HG02884 (cell line): ENCODE results near the gene IGFN1.
"Not testable (repeated sequence)": the region's sequence is repeated elsewhere in the genome, so short reads cannot be mapped to it uniquely, and the experiment has no call there.

ENCODE experiments used
- ATAC-seq: cut with Tn5 transposase; IDR thresholded peaks from one replicate; pipeline ENCODE4 v1.9.1; 2021; ENCODE audit warnings: mild to moderate bottlenecking, moderate library complexity; ENCODE audit not compliant: unreplicated experiment

The IGFN1 gene

DNA sequence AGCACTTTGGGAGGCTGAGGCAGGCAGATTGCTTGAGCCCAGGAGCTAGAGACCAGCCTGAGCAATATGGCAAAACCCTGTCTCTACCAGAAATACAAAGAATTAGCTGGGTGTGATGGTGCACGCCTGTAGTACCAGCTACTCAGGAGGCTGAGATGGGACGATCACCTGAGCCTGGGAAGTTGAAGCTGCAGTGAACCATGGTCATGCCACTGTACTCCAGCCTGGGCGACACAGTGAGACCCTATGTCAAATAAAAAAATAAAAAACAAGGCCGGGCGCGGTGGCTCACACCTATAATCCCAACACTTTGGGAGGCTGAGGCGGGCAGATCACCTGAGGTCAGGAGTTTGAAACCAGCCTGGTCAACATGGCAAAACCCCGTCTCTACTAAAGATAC is 27.6 kb upstream of the IGFN1 start:
- ATAC-seq, result not testable (repeated sequence)

DNA sequence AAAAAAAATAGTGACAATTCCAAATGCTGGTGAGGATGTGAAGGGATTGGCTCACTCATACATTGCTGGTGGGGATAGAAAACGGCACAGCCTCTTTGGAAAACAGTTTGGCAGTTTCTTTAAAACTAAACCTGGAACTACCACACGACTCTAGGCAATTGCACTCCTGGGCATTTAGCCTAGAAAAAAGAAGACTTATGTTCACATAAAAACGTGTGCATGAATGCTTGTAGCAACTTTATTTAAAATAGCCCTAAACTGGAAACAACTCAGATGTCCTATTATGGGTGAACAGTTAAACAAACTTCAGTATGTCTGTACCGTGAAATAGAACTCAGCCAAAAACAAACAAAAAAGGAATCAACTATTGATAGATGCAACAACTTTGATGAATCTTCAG is 26.9 kb upstream of the IGFN1 start:
- no peak for ATAC-seq

DNA sequence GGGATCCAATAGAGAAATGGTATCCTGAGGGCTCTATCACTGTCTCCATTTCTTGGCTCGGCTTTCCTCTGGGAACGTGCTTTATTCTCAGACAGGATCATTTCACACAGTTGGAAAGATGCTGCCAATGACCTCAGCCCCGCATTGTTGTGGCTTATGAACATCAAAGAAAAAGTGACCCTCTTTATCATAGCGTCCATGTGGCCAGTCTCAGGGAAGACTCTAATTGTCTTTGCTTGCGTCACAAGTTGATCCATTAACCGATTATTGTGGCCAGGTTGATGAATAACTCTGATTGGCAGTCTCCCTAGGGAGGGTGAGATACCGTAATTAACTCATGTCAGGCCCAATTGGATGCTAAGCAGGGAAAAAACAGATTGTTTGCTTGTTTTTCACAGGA is 26.0 kb upstream of the IGFN1 start:
- no peak for ATAC-seq

DNA sequence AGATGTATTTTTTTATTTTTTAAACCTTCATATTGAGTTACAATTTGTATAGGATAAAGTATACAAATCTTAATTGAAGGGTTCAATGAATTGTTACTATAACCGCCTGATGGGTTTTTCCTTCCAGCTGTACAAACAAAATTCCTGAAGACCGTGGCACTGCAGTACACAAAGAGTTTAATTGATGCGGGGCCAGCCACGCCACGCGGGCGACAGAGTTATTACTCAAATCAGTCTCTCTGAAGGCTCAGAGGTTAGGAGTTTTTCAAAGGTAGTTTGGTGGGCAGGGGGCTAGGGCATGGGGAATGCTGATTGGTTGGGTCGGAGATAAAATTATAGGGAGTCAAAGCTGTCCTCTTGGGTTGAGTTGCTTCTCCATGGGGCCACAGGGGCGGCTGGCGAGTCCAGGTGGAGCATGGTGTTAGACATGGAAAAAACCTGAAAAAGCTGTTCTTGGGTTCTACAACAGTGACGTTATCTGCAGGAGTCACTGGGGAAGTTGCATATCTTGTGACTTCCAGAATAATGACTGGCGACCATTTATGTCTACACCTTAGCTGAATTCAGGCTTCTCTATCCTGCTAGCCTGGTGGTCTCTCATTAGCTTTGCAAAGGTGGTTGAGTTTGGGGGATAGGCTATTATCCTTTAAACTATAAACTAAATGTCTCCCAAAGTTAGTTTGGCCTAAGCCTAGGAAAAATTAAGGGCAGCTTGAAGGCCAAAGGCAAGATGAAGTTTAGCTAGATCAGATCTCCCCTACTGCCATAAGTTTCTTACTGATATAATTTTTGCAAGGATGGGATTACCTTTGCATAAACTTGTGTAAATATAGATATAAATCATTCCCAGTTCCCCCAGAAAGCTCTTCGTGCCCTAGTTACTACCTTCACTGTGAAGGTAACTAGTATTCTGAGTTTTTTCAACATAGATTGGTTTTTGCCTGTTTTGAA is 23.3 kb upstream of the IGFN1 start:
- no peak for ATAC-seq

DNA sequence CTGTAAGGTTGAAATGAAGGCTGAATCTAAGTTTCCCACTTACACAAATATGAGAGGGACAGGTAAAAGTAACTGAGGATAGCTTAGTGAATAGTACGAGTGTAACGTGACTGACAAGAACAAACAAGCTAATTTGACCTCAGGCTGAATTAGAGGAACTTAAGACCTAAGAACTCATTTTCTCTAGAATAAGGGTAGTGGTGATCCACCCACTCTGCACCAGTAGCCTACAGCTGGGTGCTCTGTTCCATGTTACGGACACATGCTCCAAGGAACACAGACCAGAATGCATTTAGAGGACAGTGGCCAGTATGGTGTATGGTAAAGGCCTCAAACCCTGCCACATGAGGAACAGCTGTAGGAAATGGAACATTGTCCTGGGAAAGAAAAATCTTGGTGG is 21.4 kb upstream of the IGFN1 start:
- ATAC-seq, result no peak

DNA sequence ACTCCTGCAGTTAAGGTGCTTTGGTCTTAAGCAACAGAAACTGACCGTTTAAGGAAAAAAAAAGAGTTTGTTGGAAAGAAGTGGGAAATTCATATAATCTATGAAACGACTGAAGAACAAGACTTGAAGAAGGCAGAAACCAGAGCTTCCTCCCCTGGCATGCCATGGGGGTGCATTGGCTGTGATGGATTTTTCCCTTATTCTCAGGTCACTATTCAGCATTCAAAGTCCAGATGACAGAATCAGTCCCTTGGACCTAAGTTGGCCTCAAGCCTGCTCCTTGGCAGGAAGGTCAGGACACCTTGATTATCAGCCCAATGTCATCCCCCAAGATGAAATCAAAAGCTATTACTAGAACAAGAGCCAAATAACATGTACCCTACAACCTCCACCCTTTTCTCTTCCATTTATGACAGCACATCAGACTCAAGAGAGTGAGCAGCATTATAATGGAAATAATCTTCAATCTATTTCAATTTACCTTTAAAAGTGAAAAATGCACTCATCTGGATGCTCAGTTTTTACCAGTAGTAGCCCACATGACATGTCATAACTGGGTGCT is 20.6 kb upstream of the IGFN1 start:
- ATAC-seq, result no peak

DNA sequence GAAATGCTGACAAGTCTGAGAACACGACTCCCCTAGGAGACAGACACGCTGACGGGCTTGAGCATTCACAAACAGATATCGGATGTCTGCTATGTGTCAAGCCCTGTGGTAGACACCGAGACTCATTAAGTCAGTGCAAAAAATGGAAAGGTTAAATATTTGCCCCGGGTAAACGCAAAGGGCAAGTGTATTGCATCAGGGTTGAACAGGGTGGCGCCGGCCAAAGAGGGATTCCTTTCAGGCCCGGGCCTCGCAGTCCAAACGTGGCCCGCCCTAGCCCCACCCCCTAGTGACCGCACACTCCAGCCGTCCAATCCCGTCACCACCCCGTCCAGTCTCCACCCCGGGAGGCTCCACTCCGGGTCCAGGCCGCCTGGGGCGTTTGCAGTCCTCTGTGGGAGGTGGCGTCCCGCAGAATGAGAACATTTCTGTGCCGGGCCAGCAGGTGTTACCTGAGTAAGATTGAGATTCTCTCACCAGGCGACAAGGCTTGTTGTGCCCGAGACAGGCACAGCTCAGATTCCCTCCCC is 20.0 kb upstream of the IGFN1 start:
- peak; percentile 92 for ATAC-seq

DNA sequence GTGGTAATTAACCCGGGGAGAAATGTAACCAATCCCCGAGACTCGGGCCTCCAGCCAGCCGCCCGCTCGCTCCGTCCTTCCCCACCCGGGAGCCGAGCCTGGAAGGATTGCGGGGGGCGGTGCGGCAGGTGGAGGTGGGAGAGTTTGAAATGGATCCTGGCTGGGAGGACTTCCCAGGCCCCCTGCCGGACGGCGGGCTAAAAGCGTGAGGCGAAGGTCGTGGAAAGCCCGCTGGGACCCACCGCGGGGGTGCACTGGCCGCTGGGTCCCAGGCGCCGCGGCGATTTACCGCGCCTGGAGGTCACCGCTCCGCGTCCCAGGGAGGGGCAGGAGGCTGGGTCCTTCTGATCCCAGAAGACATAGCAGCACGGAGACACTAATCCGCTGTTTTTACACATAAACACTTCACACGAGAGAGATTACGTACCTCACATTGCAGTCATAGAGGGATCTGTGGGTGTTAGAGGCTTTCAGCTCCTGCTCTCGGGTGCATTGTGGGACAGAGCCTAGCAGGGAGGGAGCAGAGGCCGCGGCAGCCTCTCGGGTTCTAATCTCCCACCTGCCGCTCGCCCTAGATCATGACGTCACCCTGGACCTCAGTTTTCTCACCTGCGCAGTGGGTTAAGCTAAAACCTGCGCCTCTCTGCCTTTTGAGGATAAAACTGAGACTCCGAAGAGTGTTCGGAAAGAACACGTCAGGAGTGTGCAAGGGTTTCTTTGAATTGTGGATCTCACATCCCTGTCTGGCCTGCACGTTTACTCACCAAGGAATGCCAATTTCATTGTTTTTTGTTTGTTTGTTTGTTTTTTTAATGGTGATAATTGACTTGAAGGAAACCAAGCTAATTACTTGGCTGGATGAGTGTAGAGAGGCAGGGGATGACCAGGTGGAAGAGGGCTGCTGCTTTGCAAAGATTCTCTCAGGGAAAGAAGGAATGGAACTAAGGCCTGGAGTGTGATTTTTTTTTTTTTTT is 19.3 kb upstream of the IGFN1 start:
- ATAC-seq, result peak; percentile 40

DNA sequence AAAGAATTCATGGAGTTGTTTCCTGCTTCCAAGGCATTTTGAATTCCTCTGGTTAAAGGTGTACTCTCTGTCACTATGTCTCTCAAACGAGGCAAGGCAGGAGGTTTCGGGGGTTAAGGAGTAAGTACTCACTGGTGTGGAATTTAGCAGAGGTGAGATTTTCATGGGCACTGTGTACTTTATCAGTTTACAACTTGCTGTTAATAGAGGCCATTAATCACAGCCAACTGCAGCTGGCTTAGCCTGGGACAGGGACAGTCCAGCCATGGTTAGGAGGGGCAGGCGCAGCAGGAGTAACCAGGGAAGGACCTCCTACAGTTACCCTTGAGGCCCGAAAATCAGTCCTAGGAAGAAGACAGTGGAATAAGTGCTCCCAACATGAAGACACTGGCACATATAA is 18.3 kb upstream of the IGFN1 start:
- no peak for ATAC-seq

DNA sequence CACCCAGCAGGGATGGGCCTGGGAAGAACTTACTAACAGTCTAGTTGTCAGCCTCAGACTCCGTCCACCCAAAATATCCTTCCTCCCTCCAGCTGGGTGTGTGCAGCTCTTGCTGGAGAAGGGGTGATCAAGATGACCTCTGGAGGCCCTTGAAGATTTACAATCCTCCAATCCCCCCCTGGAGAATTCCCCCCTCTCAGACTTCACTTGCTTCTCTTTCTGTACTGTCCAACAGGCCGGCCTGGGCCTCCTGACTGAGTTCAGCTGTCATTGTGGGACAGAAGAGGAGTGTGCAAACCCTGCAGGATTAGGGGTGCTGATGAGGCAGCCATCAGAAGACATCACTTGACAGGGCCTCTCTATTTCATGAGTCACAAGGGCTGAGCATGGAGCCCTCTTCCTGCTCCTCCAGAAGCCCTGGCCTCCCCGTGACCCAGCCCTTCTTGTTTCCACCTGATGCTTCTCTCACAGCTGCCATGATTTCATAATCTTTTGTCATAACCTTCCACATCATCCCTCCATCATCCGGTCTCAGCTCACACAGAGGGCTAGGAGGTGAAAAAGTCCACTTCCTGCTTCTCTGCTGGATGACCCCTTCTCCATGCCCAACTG is 17.5 kb upstream of the IGFN1 start:
- ATAC-seq, result no peak

DNA sequence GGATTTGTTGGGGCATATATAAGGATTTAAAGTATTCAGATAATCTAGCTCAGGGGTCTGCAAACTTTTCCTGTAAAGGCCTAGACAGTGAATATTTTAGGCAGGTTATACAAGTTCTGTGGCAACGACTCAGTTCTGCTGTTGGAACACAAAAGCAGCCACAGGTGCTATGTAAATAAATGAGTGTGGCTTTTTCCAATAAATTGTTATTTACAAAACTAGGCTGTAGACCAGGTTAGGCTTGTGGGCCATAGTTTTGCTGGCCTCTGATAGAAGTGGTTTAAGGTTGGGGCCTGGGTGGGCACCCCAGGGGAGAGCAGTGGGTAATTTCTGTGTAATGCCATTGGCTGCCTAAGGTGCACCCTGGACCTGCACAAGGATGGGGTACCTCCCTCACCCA is 16.9 kb upstream of the IGFN1 start:
- ATAC-seq, result no peak

DNA sequence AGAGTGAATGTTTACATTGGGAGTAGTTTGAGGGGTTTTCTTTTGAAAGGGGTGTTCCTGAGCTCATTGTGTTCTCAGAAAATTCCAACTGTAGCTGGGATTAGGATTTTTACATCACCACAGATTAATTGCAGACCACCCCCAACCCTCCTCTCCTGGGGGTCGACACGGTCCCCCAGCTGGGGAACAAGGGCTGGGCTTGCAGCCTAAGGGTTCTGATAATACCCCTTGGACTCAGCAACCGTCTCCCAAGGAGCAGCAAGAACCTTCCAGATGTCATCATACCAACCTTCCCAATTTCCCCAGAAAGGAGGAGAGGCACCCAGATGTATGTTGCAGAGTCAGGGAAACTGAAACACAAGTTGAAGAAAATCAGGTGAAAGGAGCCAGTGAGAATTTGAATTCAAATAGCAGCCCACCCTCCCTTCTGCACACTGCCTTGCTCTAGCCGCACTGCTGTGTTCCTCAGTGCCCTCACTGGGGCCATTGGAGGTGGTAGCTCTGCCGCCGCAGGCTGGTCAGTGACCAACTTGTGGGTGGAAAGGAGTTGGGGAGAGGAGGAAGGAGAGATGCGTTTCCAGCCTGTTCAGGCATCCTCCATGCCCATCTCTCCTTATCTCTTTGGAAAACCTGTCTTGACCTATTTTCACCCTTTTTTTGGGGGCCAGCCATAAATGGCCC is 14.7 kb upstream of the IGFN1 start:
- ATAC-seq, result no peak

DNA sequence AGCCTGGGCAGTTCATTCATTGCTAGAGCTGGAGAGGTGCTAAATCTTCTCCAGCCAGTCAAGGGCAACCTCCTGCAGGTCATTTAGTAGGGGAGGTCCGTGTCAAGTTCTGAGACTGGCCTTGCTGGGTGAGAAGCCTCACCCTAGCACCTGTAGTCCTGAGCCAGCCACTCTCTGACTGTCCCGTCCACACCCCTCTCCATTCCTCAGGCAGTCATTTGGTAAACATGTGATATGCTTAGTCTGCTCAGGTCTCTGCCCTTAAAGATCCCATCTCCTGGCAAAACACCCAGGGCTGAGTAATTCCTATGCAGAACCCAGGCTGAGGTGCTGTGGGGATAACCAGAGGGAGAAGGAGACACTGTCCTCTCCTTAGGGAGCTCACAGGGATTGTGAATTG is 13.7 kb upstream of the IGFN1 start:
- no peak for ATAC-seq

DNA sequence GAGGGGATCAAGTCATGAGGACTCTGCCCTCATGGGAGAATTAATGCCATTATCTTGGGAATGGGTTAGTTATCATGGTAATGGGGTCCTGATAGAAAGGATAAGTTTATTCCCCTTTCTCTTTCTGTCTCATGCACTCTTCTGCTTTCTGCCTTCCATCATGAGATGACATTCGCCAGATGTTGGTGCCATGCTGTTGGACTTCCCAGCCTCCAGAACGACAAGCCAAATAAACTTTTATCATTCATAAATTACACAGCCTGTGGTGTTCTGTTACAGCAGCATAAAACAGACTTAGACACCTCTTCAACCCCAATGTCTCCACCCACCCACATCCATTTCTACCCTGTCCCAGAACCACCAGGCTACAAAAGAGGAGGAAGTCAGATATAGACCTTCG is 11.9 kb upstream of the IGFN1 start:
- ATAC-seq, result no peak

DNA sequence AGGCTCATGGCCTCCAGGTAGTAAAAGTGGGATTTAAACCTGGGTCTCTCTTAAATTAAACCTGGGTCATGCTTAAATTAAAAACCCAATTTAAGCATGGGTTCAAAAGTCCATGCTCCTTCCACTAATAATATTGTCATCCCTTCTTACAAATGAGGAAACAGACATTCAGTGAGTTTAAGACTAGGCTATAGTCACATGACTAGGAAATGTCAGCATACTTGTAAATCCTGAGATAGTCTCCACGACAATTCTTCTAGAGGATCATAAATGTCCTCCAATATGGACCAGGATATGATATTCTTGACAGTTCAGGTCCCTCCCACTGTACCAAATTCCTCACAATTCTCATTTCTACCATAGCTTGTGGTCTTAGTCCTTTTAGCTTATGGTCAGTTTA is 10.5 kb upstream of the IGFN1 start:
- no peak for ATAC-seq

DNA sequence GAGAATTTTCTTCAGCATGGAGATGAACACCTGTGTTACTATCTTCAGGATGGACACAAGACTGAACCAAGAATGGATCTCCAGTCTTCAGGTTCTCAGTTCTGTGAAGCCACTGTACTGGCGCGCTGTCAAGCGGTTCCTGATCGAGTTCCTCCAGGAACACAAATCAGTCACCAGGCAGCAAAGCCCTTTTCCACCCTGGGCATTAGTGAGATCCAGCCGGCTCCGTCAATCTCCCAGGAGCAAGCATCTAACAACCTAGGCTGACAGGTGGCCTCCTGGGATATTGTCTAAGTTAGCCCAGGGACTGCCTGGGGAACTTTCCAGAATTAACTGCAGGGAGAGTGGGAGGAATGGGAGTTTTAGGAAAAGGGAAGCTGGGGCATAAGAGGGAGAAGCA is 9.7 kb upstream of the IGFN1 start:
- no peak for ATAC-seq

DNA sequence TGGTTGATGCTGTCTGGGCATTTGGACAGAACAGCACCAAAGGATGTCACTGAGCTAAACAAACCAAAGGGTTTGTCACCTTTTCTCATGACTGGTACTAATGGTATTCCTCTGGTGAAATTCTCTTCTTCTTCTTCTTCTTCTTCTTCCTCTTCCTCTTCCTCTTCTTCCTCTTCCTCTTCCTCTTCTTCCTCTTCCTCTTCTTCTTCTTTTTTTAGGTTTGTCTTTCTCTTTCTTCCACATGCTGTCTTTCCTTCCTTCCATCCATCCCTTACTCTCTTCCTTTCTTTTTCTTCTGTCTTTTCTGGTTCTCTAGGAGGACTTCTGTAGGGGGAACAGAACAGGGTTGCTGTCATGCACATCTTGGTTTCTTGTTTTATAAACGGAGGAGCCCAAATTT is 9.3 kb upstream of the IGFN1 start:
- ATAC-seq, result no peak

DNA sequence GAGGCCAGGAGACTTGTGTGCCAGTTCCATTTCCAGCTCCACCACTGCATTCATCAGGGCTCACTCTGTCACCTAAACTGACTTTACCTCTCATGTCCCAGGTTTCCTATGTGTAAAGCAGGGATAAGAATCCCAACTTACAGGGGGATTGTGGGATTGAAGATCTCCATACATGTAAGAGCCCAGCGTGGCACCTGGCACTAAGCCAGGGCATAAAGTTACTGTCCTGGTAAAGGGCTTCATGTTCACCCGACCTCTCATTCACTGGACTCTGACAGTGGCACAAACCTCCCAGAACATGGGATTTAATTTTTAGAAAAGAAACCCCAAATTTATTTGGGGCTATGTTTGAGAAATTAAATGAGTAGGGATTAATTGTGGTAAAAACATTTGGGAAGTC is 8.9 kb upstream of the IGFN1 start:
- ATAC-seq, result no peak

DNA sequence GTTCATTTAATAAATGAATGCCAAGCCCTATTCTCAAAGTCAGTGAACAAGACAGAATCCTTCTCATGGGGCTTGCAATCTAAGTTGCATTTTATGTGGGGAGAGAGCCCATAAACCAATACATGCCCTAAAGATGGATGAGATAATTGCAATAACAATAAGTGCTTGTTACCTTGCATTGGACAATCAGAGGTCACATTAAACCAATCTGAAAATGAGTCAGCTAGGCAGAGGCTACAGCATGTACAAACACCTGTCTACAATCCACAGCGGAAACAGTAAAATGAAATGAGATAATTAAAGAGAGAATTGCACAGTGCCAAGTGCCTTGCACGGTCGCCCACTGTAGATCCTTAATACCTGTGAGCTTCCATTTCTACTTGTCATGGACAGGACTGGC is 7.4 kb upstream of the IGFN1 start:
- no peak for ATAC-seq

DNA sequence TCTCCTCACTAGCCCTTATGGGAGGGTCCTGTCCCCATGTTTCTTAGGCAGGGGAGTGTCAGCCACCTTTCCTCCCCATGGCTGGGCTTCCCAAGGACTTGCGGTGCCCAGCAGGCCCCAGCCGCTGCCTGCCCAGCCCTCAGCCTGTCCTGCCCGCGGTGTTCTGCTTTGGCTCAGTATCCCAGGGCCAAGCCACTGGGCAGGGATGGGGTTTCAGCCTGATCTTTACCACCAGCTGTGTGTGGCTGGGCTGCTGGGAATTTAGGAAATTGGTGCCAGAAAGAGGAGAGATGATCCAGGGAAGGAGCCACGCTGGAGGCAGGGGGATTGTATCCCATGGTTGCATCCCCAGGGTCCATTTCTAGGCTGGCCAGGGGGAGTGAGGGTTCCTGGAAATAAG is 6.9 kb upstream of the IGFN1 start:
- no peak for ATAC-seq
